KMS-11 (cell line): ENCODE measurements around the gene DDX1.

Experiments used
- H2AFZ ChIP-seq: fragments of 200-600 bp; sonication (generic); 2 replicates; pipeline ENCODE4 v1.6.1; 2016; ENCODE audit warnings: antibody characterized with exemption, mixed run types, low read depth
- H3K27ac ChIP-seq: fragments of 200-600 bp; sonication (generic); 2 replicates; pipeline ENCODE4 v1.6.1; 2016; ENCODE audit warnings: mild to moderate bottlenecking, mixed run types
- H3K27me3 ChIP-seq: fragments of 200-600 bp; sonication (generic); 2 replicates; pipeline ENCODE4 v1.6.1; 2017; ENCODE audit warnings: mild to moderate bottlenecking, low read depth, mixed run types, moderate library complexity; ENCODE audit not compliant: insufficient read depth
- H3K36me3 ChIP-seq: fragments of 200-600 bp; sonication (generic); 2 replicates; pipeline ENCODE4 v1.6.1; 2017; ENCODE audit warnings: mild to moderate bottlenecking, mixed run types; ENCODE audit not compliant: insufficient read depth
- H3K4me1 ChIP-seq: fragments of 200-600 bp; sonication (generic); 2 replicates; pipeline ENCODE4 v1.6.1; 2016; ENCODE audit warnings: mild to moderate bottlenecking, low read depth, mixed run types; ENCODE audit not compliant: poor library complexity, severe bottlenecking
- H3K4me2 ChIP-seq: fragments of 200-600 bp; sonication (generic); 2 replicates; pipeline ENCODE4 v1.7.0; 2016; ENCODE audit warnings: mild to moderate bottlenecking, mixed run types
- H3K4me3 ChIP-seq: fragments of 200-600 bp; sonication (generic); IDR thresholded peaks from 2 replicates; pipeline ENCODE4 v1.6.1; 2017; ENCODE audit warnings: low read depth, low read length, mixed read lengths; ENCODE audit not compliant: insufficient read depth
- H3K79me2 ChIP-seq: fragments of 200-600 bp; sonication (generic); 2 replicates; pipeline ENCODE4 v1.6.1; 2016; ENCODE audit warnings: low read depth, mixed run types; ENCODE audit not compliant: insufficient read depth
- H3K9ac ChIP-seq: fragments of 200-600 bp; sonication (generic); 2 replicates; pipeline ENCODE4 v1.6.1; 2016; ENCODE audit warnings: mild to moderate bottlenecking, mixed run types
- H4K20me1 ChIP-seq: fragments of 200-600 bp; sonication (generic); 2 replicates; pipeline ENCODE4 v1.6.1; 2016; ENCODE audit warnings: mild to moderate bottlenecking, mixed run types; ENCODE audit not compliant: insufficient read depth
- TF ChIP-seq, protein P1 (sequence below): fragments of 200-600 bp; sonication (generic); conservative IDR thresholded peaks from 2 replicates; pipeline ENCODE4 v1.6.1; 2017; ENCODE audit warnings: low read depth, mild to moderate bottlenecking, antibody characterized with exemption, low read length, moderate library complexity, mixed read lengths

Gene DDX1

GRCh38 chr2:15625344-15626036, 33.8 kb downstream of the DDX1 start:
- Histone ChIP-seq H2AFZ (no peak overlapping the region), H3K4me3 (no peak overlapping the region), H3K27ac (no peak overlapping the region), H3K4me2 (no peak overlapping the region), H4K20me1 (no peaks in the 10 kb centered on the region), H3K9ac (no peak overlapping the region), H3K27me3 (no peaks in the 10 kb centered on the region), H3K4me1 (no peaks in the 10 kb centered on the region), H3K36me3 (peaks cover 21% of the 10 kb centered on the region; the same call in 1 of the 2 replicates), H3K79me2 (no peaks in the 10 kb centered on the region)
- TF ChIP-seq, protein P1, sequence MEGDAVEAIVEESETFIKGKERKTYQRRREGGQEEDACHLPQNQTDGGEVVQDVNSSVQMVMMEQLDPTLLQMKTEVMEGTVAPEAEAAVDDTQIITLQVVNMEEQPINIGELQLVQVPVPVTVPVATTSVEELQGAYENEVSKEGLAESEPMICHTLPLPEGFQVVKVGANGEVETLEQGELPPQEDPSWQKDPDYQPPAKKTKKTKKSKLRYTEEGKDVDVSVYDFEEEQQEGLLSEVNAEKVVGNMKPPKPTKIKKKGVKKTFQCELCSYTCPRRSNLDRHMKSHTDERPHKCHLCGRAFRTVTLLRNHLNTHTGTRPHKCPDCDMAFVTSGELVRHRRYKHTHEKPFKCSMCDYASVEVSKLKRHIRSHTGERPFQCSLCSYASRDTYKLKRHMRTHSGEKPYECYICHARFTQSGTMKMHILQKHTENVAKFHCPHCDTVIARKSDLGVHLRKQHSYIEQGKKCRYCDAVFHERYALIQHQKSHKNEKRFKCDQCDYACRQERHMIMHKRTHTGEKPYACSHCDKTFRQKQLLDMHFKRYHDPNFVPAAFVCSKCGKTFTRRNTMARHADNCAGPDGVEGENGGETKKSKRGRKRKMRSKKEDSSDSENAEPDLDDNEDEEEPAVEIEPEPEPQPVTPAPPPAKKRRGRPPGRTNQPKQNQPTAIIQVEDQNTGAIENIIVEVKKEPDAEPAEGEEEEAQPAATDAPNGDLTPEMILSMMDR, result no peak

GRCh38 chr2:15626126-15626525, 34.5 kb downstream of the DDX1 start:
- no peaks in the 10 kb centered on the region for H3K4me1 ChIP-seq
- no peak overlapping the region for H3K4me3 ChIP-seq
- H3K27ac ChIP-seq, result no peak overlapping the region
- no peaks in the 10 kb centered on the region for H3K27me3 ChIP-seq
- no peaks in the 10 kb centered on the region for H3K79me2 ChIP-seq
- H3K36me3 ChIP-seq, result peaks cover 18% of the 10 kb centered on the region; the same call in 1 of the 2 replicates
- no peak overlapping the region for H2AFZ ChIP-seq
- no peak overlapping the region for H3K9ac ChIP-seq
- H4K20me1 ChIP-seq, result no peaks in the 10 kb centered on the region
- no peak overlapping the region for H3K4me2 ChIP-seq
- TF ChIP-seq, protein P1, result no peak

DNA sequence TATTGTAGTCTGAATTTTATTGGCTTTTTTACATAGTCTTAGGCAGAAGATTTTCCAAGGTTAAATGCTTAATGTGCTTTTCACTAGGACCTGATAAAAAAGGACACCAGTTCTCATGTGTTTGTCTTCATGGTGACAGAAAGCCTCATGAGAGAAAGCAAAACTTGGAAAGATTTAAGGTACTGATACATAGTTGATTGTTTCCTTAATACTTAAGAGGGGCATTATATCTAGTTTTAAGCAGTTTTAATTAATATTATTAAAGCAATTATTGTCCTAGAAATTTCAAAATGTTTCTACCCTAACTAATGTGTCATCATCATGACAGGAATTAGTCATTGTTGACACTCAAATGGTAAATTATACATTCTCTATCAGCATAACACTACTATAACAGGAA, 35.3 kb downstream of the DDX1 start:
- Histone ChIP-seq H3K9ac (no peak overlapping the region), H3K36me3 (peaks cover 17% of the 10 kb centered on the region; the same call in 1 of the 2 replicates), H3K27me3 (no peaks in the 10 kb centered on the region), H3K4me2 (no peak overlapping the region), H3K27ac (no peak overlapping the region), H4K20me1 (no peaks in the 10 kb centered on the region), H3K4me3 (no peak overlapping the region), H2AFZ (no peak overlapping the region), H3K4me1 (peaks cover 1% of the 10 kb centered on the region), H3K79me2 (no peaks in the 10 kb centered on the region)
- TF ChIP-seq, protein P1, result no peak

DNA sequence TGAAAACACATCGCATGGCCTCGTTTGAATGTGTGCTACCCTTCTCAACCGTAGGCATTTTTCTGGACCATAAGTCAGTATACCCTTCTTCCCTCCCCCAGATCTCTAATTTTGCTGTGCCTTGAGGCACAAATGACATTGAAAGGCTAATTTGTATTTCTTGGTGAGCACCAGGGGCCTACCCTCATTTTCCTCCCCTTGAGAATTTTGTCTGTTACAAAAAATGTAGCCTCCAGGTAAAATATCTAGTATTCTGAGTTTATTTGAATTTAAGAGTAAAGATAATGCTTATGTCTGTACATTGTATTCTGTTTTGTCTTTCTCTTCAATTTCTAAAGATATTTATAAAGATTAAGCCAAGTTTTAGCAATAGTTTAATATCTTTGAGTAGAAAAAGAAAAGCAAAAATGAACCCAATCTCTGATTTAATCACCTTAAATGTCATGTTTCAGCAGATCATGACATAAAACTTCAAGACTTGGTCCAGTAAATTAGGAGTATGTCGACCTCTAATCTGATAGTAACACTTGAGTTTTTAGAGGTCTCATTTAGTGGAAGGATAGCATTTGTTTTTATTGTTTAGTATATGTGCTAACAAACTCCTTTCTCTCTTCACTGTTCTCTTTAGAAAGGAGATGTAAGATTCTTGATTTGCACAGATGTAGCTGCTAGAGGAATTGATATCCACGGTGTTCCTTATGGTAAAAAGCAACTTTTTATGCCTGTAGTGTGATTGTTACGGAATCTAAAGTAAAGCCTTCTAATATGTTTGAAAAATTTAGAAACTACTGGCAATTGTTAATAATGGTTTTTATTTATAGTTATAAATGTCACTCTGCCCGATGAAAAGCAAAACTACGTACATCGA, 36.4 kb downstream of the DDX1 start:
- Histone ChIP-seq H3K36me3 (0 out of 2 replicates have a peak, but pooled peaks cover 10% of the 10 kb centered on the region), H3K4me3 (no peak overlapping the region), H3K4me1 (peaks cover 5% of the 10 kb centered on the region), H3K4me2 (no peak overlapping the region), H2AFZ (no peak overlapping the region), H3K79me2 (no peaks in the 10 kb centered on the region), H3K9ac (no peak overlapping the region), H3K27ac (no peak overlapping the region), H4K20me1 (no peaks in the 10 kb centered on the region), H3K27me3 (no peaks in the 10 kb centered on the region)
- TF ChIP-seq, protein P1, result no peak
